Endodermal cell (in vitro differentiated cells): Measurements from ENCODE around the gene LAMP1. TPM values are rescaled to one million over a fixed set of nuclear protein-coding genes. Genes with fewer than 3 reads are reported as not detected.

Source experiments
- DNase-seq: peaks from one replicate; pipeline ENCODE4 v3.0.0-alpha.2; 2017
- H3K27ac ChIP-seq: 2 replicates; pipeline ENCODE4 v1.5.1; 2013; ENCODE audit warnings: mild to moderate bottlenecking, low read depth, low read length, moderate library complexity
- H3K27me3 ChIP-seq: 2 replicates; pipeline ENCODE4 v1.6.1; 2013; ENCODE audit warnings: mild to moderate bottlenecking, low read length, moderate library complexity; ENCODE audit not compliant: insufficient read depth, control insufficient read depth, poor library complexity, severe bottlenecking
- H3K36me3 ChIP-seq: 2 replicates; pipeline ENCODE4 v1.7.0; 2013; ENCODE audit warnings: mild to moderate bottlenecking, low read length, moderate library complexity; ENCODE audit not compliant: control insufficient read depth, insufficient read depth
- H3K4me1 ChIP-seq: one replicate; pipeline ENCODE4 v1.7.0; 2013; ENCODE audit warnings: low read length; ENCODE audit not compliant: control insufficient read depth, insufficient read depth
- H3K4me3 ChIP-seq: 2 replicates; pipeline ENCODE4 v1.5.1; 2013; ENCODE audit warnings: mild to moderate bottlenecking, low read length, moderate library complexity
- H3K9ac ChIP-seq: 2 replicates; pipeline ENCODE4 v1.6.1; 2013; ENCODE audit warnings: mild to moderate bottlenecking, low read length, moderate library complexity; ENCODE audit not compliant: poor library complexity, severe bottlenecking; ENCODE audit errors: extremely low read depth
- H3K9me3 ChIP-seq: 2 replicates; pipeline ENCODE4 v1.6.1; 2013; ENCODE audit warnings: mild to moderate bottlenecking, low read length, moderate library complexity; ENCODE audit not compliant: control insufficient read depth
- H3K27ac Mint-ChIP-seq: 2 replicates; pipeline ENCODE4 v1.8.0; 2020; ENCODE audit warnings: mixed read lengths
- H3K27me3 Mint-ChIP-seq: 2 replicates; pipeline ENCODE4 v1.8.0; 2021; ENCODE audit warnings: mild to moderate bottlenecking, mixed read lengths; ENCODE audit not compliant: insufficient read depth
- H3K36me3 Mint-ChIP-seq: 2 replicates; pipeline ENCODE4 v1.8.0; 2020; ENCODE audit warnings: low read depth, mixed read lengths
- H3K4me1 Mint-ChIP-seq: 2 replicates; pipeline ENCODE4 v1.8.0; 2020; ENCODE audit warnings: mixed read lengths
- H3K4me3 Mint-ChIP-seq: 2 replicates; pipeline ENCODE4 v1.8.0; 2020; ENCODE audit warnings: mild to moderate bottlenecking, moderate library complexity, mixed read lengths
- H3K9me3 Mint-ChIP-seq: 2 replicates; pipeline ENCODE4 v1.8.0; 2020; ENCODE audit warnings: mild to moderate bottlenecking, mixed read lengths
- WGBS, 2 experiments: methylation state at CpG; one replicate each; pipeline versions ENCODE4 v1.1.5 to v1.1.7; 2013; ENCODE audit warnings: missing lambda C conversion rate in 2 of 2, mixed read lengths in 1 of 2; ENCODE audit not compliant: insufficient coverage in 1 of 2, insufficient read length in 1 of 2; 5-methylcytosine and 5-hydroxymethylcytosine counted together
- total RNA-seq, 2 donors: library from RNA; stranded (reverse); fragmentation: NEBNext Ultra II Directional in 1 of 2; extraction: Animal tissue kit (Norgen Biotek cat#: 25700) in 1 of 2; gene quantifications; 2 replicates in 1 of 2; 3 replicates in 1 of 2; pipeline ENCODE4 v1.2.1, GENCODE V29; 2021
- TF ChIP-seq, protein P1 (sequence below): fragments of 200-600 bp; sonication (generic); conservative IDR thresholded peaks from 2 replicates; pipeline ENCODE4 v1.5.0; 2021; ENCODE audit warnings: antibody characterized with exemption, mild to moderate bottlenecking

The LAMP1 gene
- total RNA-seq, 2 donors from 2014 or later: 153 to 160 TPM

GRCh38 chr13:113351514-113352026, 54.5 kb downstream of the LAMP1 start:
- H3K27ac Mint-ChIP-seq: no peak overlapping the region
- 94 to 97% methylated on average over 15 to 17 of the region's 17 CpGs for WGBS, 2 experiments
- Histone ChIP-seq H3K4me1 (no peaks in the 10 kb centered on the region), H3K9ac (no peak overlapping the region), H3K27me3 (no peaks in the 10 kb centered on the region), H3K4me3 (no peak overlapping the region), H3K36me3 (peaks cover 21% of the 10 kb centered on the region), H3K27ac (no peak overlapping the region), H3K9me3 (no peaks in the 10 kb centered on the region)
- no peaks in the 10 kb centered on the region for H3K4me1 Mint-ChIP-seq
- no peaks in the 10 kb centered on the region for H3K27me3 Mint-ChIP-seq
- peaks cover 53% of the 10 kb centered on the region for H3K36me3 Mint-ChIP-seq
- DNase-seq: no peak
- peaks cover 3% of the 10 kb centered on the region for H3K9me3 Mint-ChIP-seq
- no peak overlapping the region for H3K4me3 Mint-ChIP-seq
- TF ChIP-seq, protein P1, sequence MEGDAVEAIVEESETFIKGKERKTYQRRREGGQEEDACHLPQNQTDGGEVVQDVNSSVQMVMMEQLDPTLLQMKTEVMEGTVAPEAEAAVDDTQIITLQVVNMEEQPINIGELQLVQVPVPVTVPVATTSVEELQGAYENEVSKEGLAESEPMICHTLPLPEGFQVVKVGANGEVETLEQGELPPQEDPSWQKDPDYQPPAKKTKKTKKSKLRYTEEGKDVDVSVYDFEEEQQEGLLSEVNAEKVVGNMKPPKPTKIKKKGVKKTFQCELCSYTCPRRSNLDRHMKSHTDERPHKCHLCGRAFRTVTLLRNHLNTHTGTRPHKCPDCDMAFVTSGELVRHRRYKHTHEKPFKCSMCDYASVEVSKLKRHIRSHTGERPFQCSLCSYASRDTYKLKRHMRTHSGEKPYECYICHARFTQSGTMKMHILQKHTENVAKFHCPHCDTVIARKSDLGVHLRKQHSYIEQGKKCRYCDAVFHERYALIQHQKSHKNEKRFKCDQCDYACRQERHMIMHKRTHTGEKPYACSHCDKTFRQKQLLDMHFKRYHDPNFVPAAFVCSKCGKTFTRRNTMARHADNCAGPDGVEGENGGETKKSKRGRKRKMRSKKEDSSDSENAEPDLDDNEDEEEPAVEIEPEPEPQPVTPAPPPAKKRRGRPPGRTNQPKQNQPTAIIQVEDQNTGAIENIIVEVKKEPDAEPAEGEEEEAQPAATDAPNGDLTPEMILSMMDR: no peak

- Mint-ChIP-seq H3K27ac (no peak overlapping the region), H3K27me3 (no peaks in the 10 kb centered on the region), H3K4me1 (no peaks in the 10 kb centered on the region), H3K4me3 (no peak overlapping the region), H3K36me3 (peaks cover 55% of the 10 kb centered on the region), H3K9me3 (no peaks in the 10 kb centered on the region)
- Histone ChIP-seq H3K9me3 (no peaks in the 10 kb centered on the region), H3K27ac (no peak overlapping the region), H3K27me3 (no peaks in the 10 kb centered on the region), H3K4me1 (no peaks in the 10 kb centered on the region), H3K4me3 (no peak overlapping the region), H3K36me3 (peaks cover 17% of the 10 kb centered on the region), H3K9ac (no peak overlapping the region)
- no peak for DNase-seq
- TF ChIP-seq, protein P1: no peak
- 94 to 95% methylated on average over 9 to 12 of the region's 12 CpGs for WGBS, 2 experiments
Observed at GRCh38 chr13:113353254-113353653, 56.2 kb downstream of the LAMP1 start.

DNA sequence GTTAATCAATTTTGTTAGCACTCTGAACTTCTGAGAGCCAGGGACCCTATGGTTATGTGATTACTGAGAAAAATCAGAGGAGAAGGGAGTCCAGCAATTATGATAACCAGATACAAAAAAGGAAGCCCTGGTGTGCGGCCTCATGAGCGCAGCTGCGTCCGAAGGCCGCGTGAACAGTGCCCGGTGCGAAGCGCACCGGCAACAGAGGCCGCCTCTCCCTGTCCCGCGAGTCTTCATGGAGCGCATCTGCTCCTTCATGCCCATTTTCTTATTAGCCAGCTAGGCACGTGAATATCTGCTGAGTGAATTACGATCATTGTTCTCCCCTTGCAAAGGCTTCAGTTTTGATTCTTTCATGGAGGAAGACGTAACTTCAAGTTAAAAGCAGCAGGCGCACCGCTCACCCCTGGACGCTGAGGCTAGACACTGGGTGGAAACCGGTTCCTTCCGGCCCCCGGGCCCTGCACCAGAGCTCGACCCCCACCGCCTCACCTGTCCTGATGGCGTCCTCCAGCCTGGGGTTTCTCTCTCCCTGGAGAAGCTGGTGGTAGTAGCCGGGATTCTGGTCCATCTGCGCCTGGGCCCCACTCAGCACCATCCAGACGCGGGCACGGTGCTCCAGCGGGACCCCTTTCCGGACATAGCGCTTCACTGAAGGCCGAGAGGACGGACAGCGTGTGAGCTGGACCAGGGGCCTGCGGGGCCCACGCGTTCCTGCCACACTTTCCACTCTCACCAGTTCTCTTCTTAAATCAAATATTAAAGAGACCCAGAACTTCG, 58.0 kb downstream of the LAMP1 start:
- no peak overlapping the region for H3K4me3 ChIP-seq
- no peak overlapping the region for H3K27ac Mint-ChIP-seq
- H3K9ac ChIP-seq: no peak overlapping the region
- no peaks in the 10 kb centered on the region for H3K9me3 Mint-ChIP-seq
- H3K9me3 ChIP-seq: no peaks in the 10 kb centered on the region
- H3K36me3 Mint-ChIP-seq: peaks cover 52% of the 10 kb centered on the region
- H3K27ac ChIP-seq: no peak overlapping the region
- H3K27me3 Mint-ChIP-seq: no peaks in the 10 kb centered on the region
- H3K36me3 ChIP-seq: peaks cover 14% of the 10 kb centered on the region
- no peaks in the 10 kb centered on the region for H3K4me1 Mint-ChIP-seq
- H3K4me3 Mint-ChIP-seq: no peak overlapping the region
- no peak for DNase-seq
- no peaks in the 10 kb centered on the region for H3K4me1 ChIP-seq
- TF ChIP-seq, protein P1: no peak
- 96% methylated on average over 35 to 41 of the region's 41 CpGs for WGBS, 2 experiments
- no peaks in the 10 kb centered on the region for H3K27me3 ChIP-seq
